GM12801 (cell line): ENCODE measurements around the gene CELF4.

Experiments
- CTCF ChIP-seq: IDR thresholded peaks from one replicate; pipeline ENCODE4 v1.5.1; 2011; ENCODE audit warnings: control low read depth; ENCODE audit not compliant: insufficient read length; ENCODE audit errors: extremely low read depth

The CELF4 gene

GRCh38 chr18:37447962-37448888, 117.4 kb downstream of the CELF4 start:
- no peak for TF ChIP-seq CTCF

GRCh38 chr18:37445836-37446235, 119.8 kb downstream of the CELF4 start:
- TF ChIP-seq CTCF: no peak

- TF ChIP-seq CTCF: no peak
These were observed 120.2 kb downstream of the CELF4 start for GRCh38 chr18:37445368-37445767.

- TF ChIP-seq CTCF: no peak
These were observed 122.1 kb downstream of the CELF4 start for GRCh38 chr18:37443325-37444055.

GRCh38 chr18:37442477-37442876, 123.1 kb downstream of the CELF4 start:
- no peak for TF ChIP-seq CTCF

- TF ChIP-seq CTCF: no peak
These were observed 123.8 kb downstream of the CELF4 start for GRCh38 chr18:37441821-37442220.

GRCh38 chr18:37440206-37440605, 125.4 kb downstream of the CELF4 start:
- TF ChIP-seq CTCF: no peak
